SW480 (cell line): ENCODE results near the gene SPA17.

ENCODE experiments used
- DNase-seq: peaks from one replicate; pipeline ENCODE4 v3.0.0-alpha.2; 2016; ENCODE audit warnings: low spot score

Gene SPA17

GRCh38 chr11:124662106-124662505 lies 11.6 kb upstream of the SPA17 start:
- DNase-seq = no peak

- DNase-seq = no peak
Measured at GRCh38 chr11:124663861-124664260, 9.8 kb upstream of the SPA17 start.

DNA sequence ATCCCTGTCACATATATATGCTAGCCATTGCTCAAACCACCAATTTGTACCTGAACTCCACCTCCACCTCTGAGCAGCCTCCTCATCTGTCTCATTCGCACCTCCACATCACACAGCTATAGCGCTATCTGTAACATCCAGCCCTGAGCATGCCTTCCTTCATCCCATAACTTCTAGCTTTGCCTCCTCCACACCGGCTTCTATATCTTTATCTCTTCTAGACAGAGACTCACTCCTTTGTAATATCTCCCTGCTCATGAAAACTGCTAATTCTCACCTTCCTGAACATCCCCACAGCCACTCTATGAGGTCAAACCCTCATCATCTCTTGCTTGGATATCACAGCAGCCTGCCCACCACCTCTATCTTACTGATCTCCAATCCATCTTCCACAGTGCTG lies 6.1 kb upstream of the SPA17 start:
- no peak for DNase-seq

DNA sequence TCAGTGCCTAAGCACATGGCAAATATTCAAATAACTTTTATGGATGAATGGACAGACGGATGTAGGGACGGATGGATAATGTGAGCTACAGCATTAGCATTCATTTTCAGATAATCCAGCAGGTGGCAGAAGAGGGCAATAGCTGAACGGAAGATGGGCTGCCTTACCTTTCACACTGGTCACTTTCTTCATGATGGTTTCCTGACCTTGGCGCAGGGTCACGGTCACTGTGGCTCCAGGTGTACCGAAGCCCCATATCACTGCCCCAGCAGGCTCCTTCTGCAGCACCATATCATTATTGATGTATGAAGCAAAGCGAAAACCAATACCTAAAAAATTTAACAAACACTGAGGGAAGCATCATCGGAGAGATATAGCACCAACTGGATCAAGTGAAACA lies 4.5 kb upstream of the SPA17 start:
- DNase-seq = peak; percentile 63

DNA sequence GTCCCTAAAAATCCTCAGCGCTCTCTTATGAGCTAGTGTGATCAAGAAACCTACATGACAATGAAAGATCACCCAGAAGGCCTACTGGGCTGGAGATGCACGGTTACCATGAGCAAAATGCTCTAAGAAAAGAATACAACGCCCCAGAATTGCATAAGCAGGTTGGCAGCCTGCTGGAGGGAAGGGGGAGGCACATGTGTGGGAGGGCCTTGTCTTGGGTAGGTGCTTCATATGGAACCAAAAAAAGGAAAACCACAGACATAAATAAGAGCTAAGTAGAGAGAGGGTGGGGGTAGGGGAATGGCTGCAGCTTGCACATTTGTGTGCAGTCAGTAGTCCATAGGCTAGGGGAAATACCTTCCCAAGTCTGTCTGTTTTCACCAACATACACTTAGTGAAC lies 3.0 kb upstream of the SPA17 start:
- DNase-seq = no peak

GRCh38 chr11:124672536-124673215 lies 1.0 kb upstream of the SPA17 start:
- DNase-seq = no peak

DNA sequence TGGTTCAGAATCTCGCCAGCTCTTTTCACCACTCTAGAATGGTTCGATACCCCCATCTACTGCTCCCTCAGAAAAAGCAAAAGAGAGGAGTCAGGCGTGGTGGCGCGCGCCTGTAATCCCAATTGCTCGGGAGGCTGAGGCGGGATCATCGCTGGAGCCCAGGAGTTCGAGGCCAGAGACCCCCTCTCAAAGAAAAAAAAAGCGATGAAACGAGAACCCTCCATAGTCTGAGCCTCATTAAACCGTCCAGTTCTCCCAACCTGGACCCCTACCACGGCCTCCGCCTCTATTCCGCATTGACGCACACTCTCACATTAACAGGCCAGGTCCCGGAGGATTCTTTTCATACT lies 439 bp downstream of the SPA17 start:
- DNase-seq = no peak

DNA sequence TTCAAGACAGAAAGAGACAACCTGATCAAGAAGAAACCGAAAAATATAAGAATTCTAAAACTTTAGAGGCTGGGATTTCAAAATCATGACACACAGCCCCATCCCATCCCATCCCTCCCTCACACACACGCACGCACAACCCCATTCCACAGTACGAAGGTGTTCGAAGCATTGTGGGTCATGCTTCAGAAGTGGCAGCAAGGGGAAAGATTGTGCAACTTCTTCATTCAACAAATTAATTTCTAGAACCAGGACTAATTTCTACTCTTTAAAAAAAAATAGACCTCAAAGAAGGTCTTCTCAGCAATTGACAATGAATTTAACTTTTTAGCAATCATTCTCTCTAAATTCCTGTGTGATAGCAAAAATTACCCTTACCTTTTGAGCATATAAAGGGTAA lies 867 bp downstream of the SPA17 start:
- DNase-seq = no peak

DNA sequence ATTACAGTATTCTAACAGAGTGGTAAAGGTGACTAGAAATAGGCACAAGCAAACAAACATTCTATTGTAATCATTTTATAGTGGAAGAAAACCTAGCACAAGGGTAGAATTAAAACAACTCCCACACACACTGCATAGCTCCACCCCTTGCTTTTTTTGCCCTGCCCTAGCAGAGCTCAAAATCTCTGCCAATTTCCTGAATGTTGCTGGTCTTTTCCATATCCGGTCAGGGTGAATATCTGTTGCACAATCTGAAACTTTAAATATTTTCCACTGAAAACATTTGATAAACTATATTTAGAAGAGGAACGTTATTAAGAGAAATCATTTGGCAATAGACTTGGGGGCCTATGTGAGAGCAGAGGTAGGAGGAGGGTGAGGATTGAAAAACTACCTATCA lies 2.7 kb downstream of the SPA17 start:
- DNase-seq = no peak

GRCh38 chr11:124678416-124678815 lies 4.7 kb downstream of the SPA17 start:
- DNase-seq = no peak

GRCh38 chr11:124681421-124681820 lies 7.7 kb downstream of the SPA17 start:
- no peak for DNase-seq

- DNase-seq = no peak
Measured at GRCh38 chr11:124682443-124682842, 8.7 kb downstream of the SPA17 start.

DNA sequence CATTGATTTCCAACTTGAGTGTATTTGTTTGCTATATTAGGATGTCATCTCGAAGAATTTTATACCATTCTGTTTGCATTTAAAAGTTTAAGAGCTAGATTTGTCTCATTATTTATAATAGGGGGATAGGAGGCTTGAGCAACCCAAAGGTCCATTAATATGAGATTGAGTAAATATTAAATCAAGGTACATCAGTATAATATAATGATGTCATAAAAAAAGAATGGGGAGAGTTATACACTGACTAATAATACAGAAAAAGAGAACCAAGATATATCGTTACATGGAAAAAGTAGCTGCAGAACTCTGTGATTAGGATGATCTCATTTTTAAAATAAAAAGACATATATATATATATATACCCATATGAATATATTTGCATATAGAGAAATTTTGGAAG lies 19.4 kb downstream of the SPA17 start:
- DNase-seq = no peak

GRCh38 chr11:124699547-124699946 lies 25.8 kb downstream of the SPA17 start:
- DNase-seq = no peak

GRCh38 chr11:124700028-124700427 lies 26.3 kb downstream of the SPA17 start:
- DNase-seq = no peak

- no peak for DNase-seq
Measured at GRCh38 chr11:124707829-124708228, 34.1 kb downstream of the SPA17 start.

- DNase-seq = no peak
Measured at GRCh38 chr11:124712392-124712791, 38.7 kb downstream of the SPA17 start.

DNA sequence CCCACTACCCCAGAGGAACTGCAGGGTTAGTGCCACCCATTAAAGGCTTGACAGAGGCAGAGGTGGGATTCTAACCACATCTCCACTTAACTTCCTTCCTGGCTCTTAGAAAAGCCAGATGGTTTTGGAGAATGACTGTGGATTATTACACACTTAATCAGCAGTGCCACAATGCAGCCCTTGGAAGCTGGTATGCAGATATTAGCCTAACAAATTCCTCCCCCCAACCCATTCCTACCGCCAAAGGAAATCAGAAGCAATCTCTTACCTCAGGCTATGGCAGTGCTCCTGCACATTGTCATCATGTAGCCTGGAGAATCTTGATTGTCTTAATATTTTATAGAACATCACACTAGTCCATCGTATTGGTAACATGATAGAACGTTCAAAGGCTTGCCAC lies 42.9 kb downstream of the SPA17 start:
- DNase-seq = no peak

GRCh38 chr11:124717421-124717785 lies 43.7 kb downstream of the SPA17 start:
- DNase-seq = no peak

GRCh38 chr11:124717786-124718651 lies 44.3 kb downstream of the SPA17 start:
- peak; percentile 60 for DNase-seq

DNA sequence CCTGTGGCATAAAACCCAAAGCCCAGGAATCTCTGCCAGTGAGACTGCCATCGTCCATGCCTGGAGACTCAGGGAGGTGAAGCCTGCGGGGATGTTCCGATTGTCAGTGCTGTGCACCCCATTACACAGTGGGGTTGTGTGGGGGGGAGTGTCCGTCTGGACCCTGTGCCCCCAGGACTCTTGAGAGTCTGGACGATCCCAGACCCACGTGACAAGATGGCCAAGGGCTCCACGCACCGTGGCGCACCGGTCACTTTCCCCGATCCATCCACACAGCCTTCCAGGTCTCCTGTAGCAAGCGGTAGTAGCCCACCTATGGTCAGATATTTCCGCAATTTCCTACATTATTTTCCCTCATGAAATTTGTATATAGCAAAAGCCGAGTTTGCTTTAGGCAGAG lies 45.1 kb downstream of the SPA17 start:
- no peak for DNase-seq

GRCh38 chr11:124719534-124719933 lies 45.8 kb downstream of the SPA17 start:
- no peak for DNase-seq

GRCh38 chr11:124722176-124722575 lies 48.5 kb downstream of the SPA17 start:
- no peak for DNase-seq
